Mesothelial cell of epicardium (in vitro differentiated cells): ENCODE measurements around the gene CNTN4. TPM values are rescaled to one million over a fixed set of nuclear protein-coding genes. Genes with fewer than 3 reads are reported as not detected.

Experiments used
- DNase-seq, 2 experiments: peaks; one replicate each; pipeline ENCODE4 v3.0.0; 2021; ENCODE audit warnings: low spot score in 2 of 2; ENCODE audit not compliant: unreplicated experiment in 2 of 2
- H3K27ac Mint-ChIP-seq: 2 replicates; pipeline ENCODE4 v1.8.0; 2021; ENCODE audit warnings: mixed read lengths
- H3K27me3 Mint-ChIP-seq: 2 replicates; pipeline ENCODE4 v1.8.0; 2021; ENCODE audit warnings: low read depth, mixed read lengths
- H3K36me3 Mint-ChIP-seq: 2 replicates; pipeline ENCODE4 v1.8.0; 2021; ENCODE audit warnings: mixed read lengths
- H3K4me1 Mint-ChIP-seq: 2 replicates; pipeline ENCODE4 v1.8.0; 2021; ENCODE audit warnings: mixed read lengths
- H3K4me3 Mint-ChIP-seq: 2 replicates; pipeline ENCODE4 v1.8.0; 2021; ENCODE audit warnings: mild to moderate bottlenecking, moderate library complexity, mixed read lengths
- H3K9me3 Mint-ChIP-seq: 2 replicates; pipeline ENCODE4 v1.8.0; 2021; ENCODE audit warnings: mixed read lengths
- total RNA-seq: library from RNA; stranded (reverse); gene quantifications from 3 replicates; pipeline ENCODE4 v1.2.1, GENCODE V29; 2021
- TF ChIP-seq, protein P1 (sequence below): fragments of 200-600 bp; sonication (generic); IDR thresholded peaks from one replicate; pipeline ENCODE4 v1.5.0; 2021; ENCODE audit warnings: antibody characterized with exemption; ENCODE audit not compliant: unreplicated experiment

Gene CNTN4
- total RNA-seq, 1 donor from 2014 or later = 68.9 TPM

DNA sequence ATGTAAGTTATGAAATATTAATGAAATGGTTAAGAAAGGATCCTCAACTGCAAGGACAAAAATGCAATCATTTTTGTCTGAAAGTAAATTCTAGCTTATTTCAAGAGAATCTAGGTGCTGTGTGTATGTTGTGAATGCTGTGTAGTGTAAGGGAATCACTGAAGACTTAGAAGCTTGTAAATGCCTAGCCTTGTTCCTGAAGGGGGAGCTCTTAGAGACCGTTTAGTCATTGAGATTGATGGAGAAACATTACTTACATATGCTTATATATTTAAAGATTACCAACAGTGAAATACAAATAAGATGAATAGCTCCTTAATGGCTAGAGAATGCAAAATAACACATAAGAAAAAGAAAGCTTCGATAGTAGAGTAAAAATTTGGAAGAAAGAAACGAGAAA, 67.9 kb downstream of the CNTN4 start:
- Mint-ChIP-seq H3K27me3 (no peaks in the 10 kb centered on the region), H3K9me3 (peaks cover 10% of the 10 kb centered on the region), H3K4me1 (no peaks in the 10 kb centered on the region), H3K4me3 (no peak overlapping the region), H3K27ac (no peak overlapping the region), H3K36me3 (peaks cover 9% of the 10 kb centered on the region)
- TF ChIP-seq, protein P1, sequence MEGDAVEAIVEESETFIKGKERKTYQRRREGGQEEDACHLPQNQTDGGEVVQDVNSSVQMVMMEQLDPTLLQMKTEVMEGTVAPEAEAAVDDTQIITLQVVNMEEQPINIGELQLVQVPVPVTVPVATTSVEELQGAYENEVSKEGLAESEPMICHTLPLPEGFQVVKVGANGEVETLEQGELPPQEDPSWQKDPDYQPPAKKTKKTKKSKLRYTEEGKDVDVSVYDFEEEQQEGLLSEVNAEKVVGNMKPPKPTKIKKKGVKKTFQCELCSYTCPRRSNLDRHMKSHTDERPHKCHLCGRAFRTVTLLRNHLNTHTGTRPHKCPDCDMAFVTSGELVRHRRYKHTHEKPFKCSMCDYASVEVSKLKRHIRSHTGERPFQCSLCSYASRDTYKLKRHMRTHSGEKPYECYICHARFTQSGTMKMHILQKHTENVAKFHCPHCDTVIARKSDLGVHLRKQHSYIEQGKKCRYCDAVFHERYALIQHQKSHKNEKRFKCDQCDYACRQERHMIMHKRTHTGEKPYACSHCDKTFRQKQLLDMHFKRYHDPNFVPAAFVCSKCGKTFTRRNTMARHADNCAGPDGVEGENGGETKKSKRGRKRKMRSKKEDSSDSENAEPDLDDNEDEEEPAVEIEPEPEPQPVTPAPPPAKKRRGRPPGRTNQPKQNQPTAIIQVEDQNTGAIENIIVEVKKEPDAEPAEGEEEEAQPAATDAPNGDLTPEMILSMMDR = no peak
- no peak for DNase-seq

DNA sequence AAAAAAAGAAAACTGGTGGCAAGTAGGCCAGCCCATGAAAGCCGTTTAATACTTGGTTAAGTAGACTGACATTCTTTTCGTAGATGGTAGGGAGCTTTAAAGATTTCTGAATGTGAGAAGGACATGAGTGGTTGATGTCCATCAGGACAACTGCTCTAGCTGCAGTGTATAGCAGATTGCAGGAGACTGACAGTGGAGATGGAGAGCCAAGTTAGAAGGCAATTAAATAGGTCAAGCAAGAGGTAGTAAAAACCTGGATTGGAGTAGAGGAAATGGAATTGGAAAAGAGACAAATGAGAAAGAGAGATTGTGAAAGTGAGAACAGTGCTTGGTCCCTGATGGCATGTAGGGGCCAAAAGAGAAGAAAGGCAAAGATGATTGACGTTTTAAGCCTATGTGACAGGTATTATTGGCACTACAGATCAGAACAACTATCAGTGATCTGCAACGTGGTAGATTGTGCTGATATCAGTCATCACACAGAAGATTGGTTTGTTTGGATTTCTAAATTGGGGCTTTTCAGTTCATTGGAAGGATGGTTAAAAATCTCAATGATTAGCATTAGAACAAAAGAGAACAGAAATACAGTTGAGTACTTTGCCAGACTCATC, 74.0 kb downstream of the CNTN4 start:
- Mint-ChIP-seq H3K4me3 (no peak overlapping the region), H3K27me3 (no peaks in the 10 kb centered on the region), H3K4me1 (no peaks in the 10 kb centered on the region), H3K36me3 (peaks cover 12% of the 10 kb centered on the region), H3K27ac (no peak overlapping the region), H3K9me3 (peaks cover 4% of the 10 kb centered on the region)
- DNase-seq = no peak
- TF ChIP-seq, protein P1 = no peak

DNA sequence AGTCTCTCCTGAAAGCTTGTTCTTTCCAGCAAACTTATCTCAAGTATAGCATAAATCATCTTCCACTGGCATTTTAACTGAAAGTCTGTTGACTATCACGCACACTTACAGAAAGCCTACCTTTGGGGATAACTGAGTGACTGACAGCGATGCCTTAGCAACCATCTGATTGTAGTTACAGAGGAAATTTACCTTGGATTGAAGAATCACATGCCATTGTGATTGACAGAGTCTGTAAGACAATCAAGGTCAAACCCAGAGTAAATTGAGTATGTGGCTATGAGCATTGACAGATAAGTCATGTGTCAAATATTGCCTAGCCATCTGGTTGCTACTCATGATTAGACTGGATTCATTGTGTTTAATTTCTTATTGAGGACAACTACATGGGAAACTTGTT, 82.0 kb downstream of the CNTN4 start:
- TF ChIP-seq, protein P1 = no peak
- no peaks in the 10 kb centered on the region for H3K9me3 Mint-ChIP-seq
- no peaks in the 10 kb centered on the region for H3K27me3 Mint-ChIP-seq
- no peak overlapping the region for H3K4me3 Mint-ChIP-seq
- H3K27ac Mint-ChIP-seq = no peak overlapping the region
- no peak for DNase-seq
- H3K36me3 Mint-ChIP-seq = peaks cover 5% of the 10 kb centered on the region
- no peaks in the 10 kb centered on the region for H3K4me1 Mint-ChIP-seq

DNA sequence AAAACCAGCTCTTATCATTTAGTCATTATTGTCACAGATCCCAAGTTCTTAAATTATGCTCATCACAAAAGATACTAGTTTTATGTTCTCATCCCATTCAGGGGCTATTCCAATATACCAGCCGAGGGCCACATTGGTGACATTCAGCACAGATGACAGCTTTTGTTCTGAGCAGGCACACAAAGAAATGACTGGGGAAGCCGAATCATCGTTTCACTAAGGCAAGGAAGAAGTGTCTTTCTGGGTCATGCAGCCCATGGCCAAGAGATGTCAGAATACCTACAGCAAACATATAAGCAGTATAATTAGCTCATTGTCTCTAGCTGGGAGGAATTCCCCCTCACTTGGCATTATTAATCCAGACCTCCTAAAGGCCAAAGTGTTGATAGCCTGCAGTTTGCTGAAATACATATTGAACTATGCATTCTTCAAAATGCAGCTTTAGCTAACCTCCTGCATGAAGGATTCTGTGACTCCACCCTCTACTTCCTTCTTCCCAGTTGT, 100.2 kb downstream of the CNTN4 start:
- no peak for DNase-seq
- no peaks in the 10 kb centered on the region for H3K27me3 Mint-ChIP-seq
- H3K36me3 Mint-ChIP-seq = peaks cover 3% of the 10 kb centered on the region
- H3K4me1 Mint-ChIP-seq = no peaks in the 10 kb centered on the region
- TF ChIP-seq, protein P1 = no peak
- peaks cover 5% of the 10 kb centered on the region for H3K9me3 Mint-ChIP-seq
- no peak overlapping the region for H3K27ac Mint-ChIP-seq
- no peak overlapping the region for H3K4me3 Mint-ChIP-seq

DNA sequence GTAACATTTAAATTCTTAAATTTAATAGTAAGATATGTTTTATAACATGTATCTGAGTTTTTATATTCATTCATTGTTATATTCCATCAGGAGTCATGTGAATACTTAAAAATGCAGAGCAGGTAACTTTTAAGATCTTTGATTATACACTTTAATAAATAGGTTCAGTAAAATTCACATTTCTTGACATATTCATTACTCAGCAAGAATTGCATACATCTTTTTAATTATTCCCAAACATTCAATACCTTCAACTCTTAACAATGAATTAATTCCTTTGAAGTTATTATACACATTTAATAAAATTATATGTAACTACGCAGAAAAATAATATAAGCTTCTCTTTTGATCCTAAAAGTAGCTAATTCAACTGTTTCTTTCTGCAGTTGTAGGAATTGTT, 105.4 kb downstream of the CNTN4 start:
- TF ChIP-seq, protein P1 = no peak
- Mint-ChIP-seq H3K36me3 (no peaks in the 10 kb centered on the region), H3K27ac (no peak overlapping the region), H3K27me3 (no peaks in the 10 kb centered on the region), H3K4me1 (no peaks in the 10 kb centered on the region), H3K9me3 (no peaks in the 10 kb centered on the region), H3K4me3 (no peak overlapping the region)
- DNase-seq = no peak
